ENCODE data around the gene C12orf56.
A peak's percentile ranks its signal among the peaks of the same experiment; 100 is the strongest.

C12orf56 gene

GRCh38 chr12:64390275-64390851 lies at the start of gene C12orf56:
Gene C12orf56 (minus strand): TSS chr12:64390758. CDS start chr12:64390565, 193 bp downstream.
- peak; percentile 37 for DNase-seq

- no peak for DNase-seq
Measured at GRCh38 chr12:64440100-64440499, 49.5 kb upstream of the C12orf56 start.

GRCh38 chr12:64433915-64434314 lies 43.4 kb upstream of the C12orf56 start:
- DNase-seq: no peak

- peak; percentile 38 for DNase-seq
Measured at GRCh38 chr12:64431791-64432190, 41.2 kb upstream of the C12orf56 start.

GRCh38 chr12:64430886-64431285 lies 40.3 kb upstream of the C12orf56 start:
- DNase-seq: no peak

GRCh38 chr12:64428956-64429355 lies 38.4 kb upstream of the C12orf56 start:
- no peak for DNase-seq

GRCh38 chr12:64427988-64428387 lies 37.4 kb upstream of the C12orf56 start:
- DNase-seq: no peak

- no peak for DNase-seq
Measured at GRCh38 chr12:64419696-64420095, 29.1 kb upstream of the C12orf56 start.

- no peak for DNase-seq
Measured at GRCh38 chr12:64418209-64418608, 27.7 kb upstream of the C12orf56 start.

GRCh38 chr12:64413884-64414283 lies 23.3 kb upstream of the C12orf56 start:
- no peak for DNase-seq

- DNase-seq: peak; percentile 44
Measured at GRCh38 chr12:64412459-64412858, 21.9 kb upstream of the C12orf56 start.

- no peak for DNase-seq
Measured at GRCh38 chr12:64411427-64411826, 20.9 kb upstream of the C12orf56 start.

GRCh38 chr12:64407342-64408223 lies 17.0 kb upstream of the C12orf56 start:
- no peak for DNase-seq

GRCh38 chr12:64404470-64405256 lies 14.1 kb upstream of the C12orf56 start:
- DNase-seq: peak; percentile 96

- peak; percentile 99 for DNase-seq
Measured at GRCh38 chr12:64403707-64404469, 13.3 kb upstream of the C12orf56 start, which contains the start of gene XPOT. Gene XPOT (plus strand): TSS chr12:64404392. CDS start chr12:64410036, 5,644 bp downstream.

GRCh38 chr12:64402181-64402580 lies 11.6 kb upstream of the C12orf56 start:
- DNase-seq: no peak

GRCh38 chr12:64400041-64400440 lies 9.5 kb upstream of the C12orf56 start:
- DNase-seq: peak; percentile 36

GRCh38 chr12:64395739-64396138 lies 5.2 kb upstream of the C12orf56 start:
- no peak for DNase-seq

GRCh38 chr12:64392221-64392620 lies 1.7 kb upstream of the C12orf56 start:
- peak; percentile 36 for DNase-seq

- no peak for DNase-seq
Measured at GRCh38 chr12:64389154-64389553, 1.4 kb downstream of the C12orf56 start.

- no peak for DNase-seq
Measured at GRCh38 chr12:64387197-64387816, 3.3 kb downstream of the C12orf56 start.

GRCh38 chr12:64385468-64385867 lies 5.1 kb downstream of the C12orf56 start:
- peak; percentile 58 for DNase-seq
